H9 (cell line): Measurements from ENCODE around the gene ATP5F1B. TPM values are rescaled to one million over a fixed set of nuclear protein-coding genes. Genes with fewer than 3 reads are reported as not detected.

Source experiments
- DNase-seq: peaks from one replicate; pipeline ENCODE4 v3.0.0-alpha.2; 2017
- H2AFZ ChIP-seq: one replicate; pipeline ENCODE4 v1.6.1; 2013; ENCODE audit warnings: mild to moderate bottlenecking, low read length, control low read depth, moderate library complexity
- H2AK5ac ChIP-seq: 2 replicates; pipeline ENCODE4 v1.6.1; 2013; ENCODE audit warnings: low read length, control low read depth, mixed read lengths; ENCODE audit not compliant: insufficient read length
- H2BK120ac ChIP-seq: one replicate; pipeline ENCODE4 v1.6.1; 2013; ENCODE audit warnings: low read depth, mild to moderate bottlenecking, low read length, control low read depth, inconsistent platforms; ENCODE audit not compliant: poor library complexity, severe bottlenecking
- H2BK12ac ChIP-seq: 2 replicates; pipeline ENCODE4 v1.6.1; 2013; ENCODE audit warnings: low read length, control low read depth, mixed read lengths, low read depth; ENCODE audit not compliant: insufficient read length
- H2BK15ac ChIP-seq: 2 replicates; pipeline ENCODE4 v1.6.1; 2013; ENCODE audit warnings: low read depth, low read length, control low read depth
- H2BK20ac ChIP-seq: one replicate; pipeline ENCODE4 v1.6.1; 2013; ENCODE audit warnings: low read depth, mild to moderate bottlenecking, low read length, control low read depth, inconsistent platforms; ENCODE audit not compliant: poor library complexity, severe bottlenecking
- H2BK5ac ChIP-seq: 2 replicates; pipeline ENCODE4 v1.6.1; 2013; ENCODE audit warnings: low read length, control low read depth, mixed read lengths; ENCODE audit not compliant: insufficient read length
- H3K14ac ChIP-seq: 2 replicates; pipeline ENCODE4 v1.6.1; 2013; ENCODE audit warnings: low read length, control low read depth; ENCODE audit not compliant: insufficient read depth
- H3K18ac ChIP-seq: 2 replicates; pipeline ENCODE4 v1.6.1; 2013; ENCODE audit warnings: low read depth, mild to moderate bottlenecking, mixed read lengths, low read length, control low read depth; ENCODE audit not compliant: insufficient read length
- H3K23ac ChIP-seq: 2 replicates; pipeline ENCODE4 v1.6.1; 2013; ENCODE audit warnings: low read length, control low read depth, mixed read lengths, low read depth; ENCODE audit not compliant: insufficient read length
- H3K23me2 ChIP-seq: 2 replicates; pipeline ENCODE4 v1.6.1; 2013; ENCODE audit warnings: low read depth, mild to moderate bottlenecking, mixed read lengths, low read length, control low read depth; ENCODE audit not compliant: insufficient read length, poor library complexity, severe bottlenecking
- H3K27ac ChIP-seq: 2 replicates; pipeline ENCODE4 v1.5.1; 2013; ENCODE audit warnings: low read length, control low read depth, mixed read lengths, low read depth; ENCODE audit not compliant: insufficient read length
- H3K27me3 ChIP-seq: 2 replicates; pipeline ENCODE4 v1.6.1; 2013; ENCODE audit warnings: low read length, control low read depth, inconsistent platforms; ENCODE audit not compliant: insufficient read depth
- H3K4ac ChIP-seq: 2 replicates; pipeline ENCODE4 v1.6.1; 2013; ENCODE audit warnings: low read depth, mild to moderate bottlenecking, control low read depth, inconsistent platforms, low read length, moderate library complexity
- H3K4me1 ChIP-seq: 2 replicates; pipeline ENCODE4 v1.6.1; 2013; ENCODE audit warnings: low read length, control low read depth, inconsistent platforms; ENCODE audit not compliant: insufficient read depth
- H3K4me2 ChIP-seq: 2 replicates; pipeline ENCODE4 v1.6.1; 2013; ENCODE audit warnings: low read length, control low read depth, mixed read lengths; ENCODE audit not compliant: insufficient read length, insufficient read depth
- H3K56ac ChIP-seq: 2 replicates; pipeline ENCODE4 v1.6.1; 2013; ENCODE audit warnings: low read depth, mild to moderate bottlenecking, mixed read lengths, low read length, control low read depth; ENCODE audit not compliant: insufficient read length
- H3K79me1 ChIP-seq: 2 replicates; pipeline ENCODE4 v1.6.1; 2013; ENCODE audit warnings: low read depth, mild to moderate bottlenecking, moderate library complexity, low read length, control low read depth, inconsistent platforms; ENCODE audit not compliant: insufficient read depth, poor library complexity, severe bottlenecking
- H3K79me2 ChIP-seq: 2 replicates; pipeline ENCODE4 v1.6.1; 2013; ENCODE audit warnings: low read length, control low read depth, inconsistent platforms; ENCODE audit not compliant: insufficient read depth
- H3K9ac ChIP-seq: 2 replicates; pipeline ENCODE4 v1.6.1; 2013; ENCODE audit warnings: low read length, control low read depth, mixed read lengths; ENCODE audit not compliant: insufficient read length; ENCODE audit errors: extremely low read depth
- H3K9me3 ChIP-seq: one replicate; pipeline ENCODE4 v1.6.1; 2013; ENCODE audit warnings: low read depth, low read length, inconsistent platforms; ENCODE audit not compliant: control insufficient read depth
- H3T11ph ChIP-seq: one replicate; pipeline ENCODE4 v1.6.1; 2013; ENCODE audit warnings: mild to moderate bottlenecking, low read length, control low read depth, inconsistent platforms
- H4K20me1 ChIP-seq: one replicate; pipeline ENCODE4 v1.6.1; 2013; ENCODE audit not compliant: control insufficient read depth, insufficient read length, insufficient read depth
- H4K5ac ChIP-seq: 2 replicates; pipeline ENCODE4 v1.6.1; 2013; ENCODE audit warnings: low read depth, mild to moderate bottlenecking, mixed read lengths, low read length, control low read depth; ENCODE audit not compliant: insufficient read length
- H4K8ac ChIP-seq: replicated peaks from 2 replicates; pipeline ENCODE4 v1.6.1; 2013; ENCODE audit warnings: low read length, control low read depth, mixed read lengths, low read depth; ENCODE audit not compliant: insufficient read length
- H4K91ac ChIP-seq: 2 replicates; pipeline ENCODE4 v1.6.1; 2013; ENCODE audit warnings: low read depth, mild to moderate bottlenecking, moderate library complexity, mixed read lengths, low read length, control low read depth; ENCODE audit not compliant: insufficient read length
- H3K27ac Mint-ChIP-seq, 3 experiments: 2 replicates in 2 of 3; 3 replicates in 1 of 3; pipeline ENCODE4 v1.8.0; 2020 to 2021; ENCODE audit warnings: mixed read lengths in 3 of 3, mild to moderate bottlenecking in 1 of 3, moderate library complexity in 1 of 3
- H3K27me3 Mint-ChIP-seq: 2 replicates; pipeline ENCODE4 v1.8.0; 2021; ENCODE audit warnings: low read depth, mild to moderate bottlenecking, moderate library complexity, mixed read lengths
- H3K36me3 Mint-ChIP-seq, 3 experiments: 2 replicates in 2 of 3; 3 replicates in 1 of 3; pipeline ENCODE4 v1.8.0; 2020 to 2021; ENCODE audit warnings: low read depth in 3 of 3, mixed read lengths in 3 of 3; ENCODE audit not compliant: insufficient read depth in 1 of 3
- H3K4me1 Mint-ChIP-seq, 2 experiments: 2 replicates each; pipeline ENCODE4 v1.8.0; 2020; ENCODE audit warnings: mixed read lengths in 2 of 2
- H3K4me3 Mint-ChIP-seq, 2 experiments: 2 replicates in 1 of 2; 3 replicates in 1 of 2; pipeline ENCODE4 v1.8.0; 2020 to 2021; ENCODE audit warnings: mild to moderate bottlenecking in 2 of 2, mixed read lengths in 2 of 2, moderate library complexity in 1 of 2
- H3K9me3 Mint-ChIP-seq, 2 experiments: 2 replicates in 1 of 2; 3 replicates in 1 of 2; pipeline ENCODE4 v1.8.0; 2020; ENCODE audit warnings: mild to moderate bottlenecking in 2 of 2, mixed read lengths in 2 of 2, moderate library complexity in 1 of 2
- CTCF ChIP-seq: fragments of 200-600 bp; sonication (generic); conservative IDR thresholded peaks from 3 replicates; pipeline ENCODE4 v1.8.0; 2021; ENCODE audit warnings: antibody characterized with exemption, mild to moderate bottlenecking
- whole genome bisulfite sequencing: extraction: QIAGEN DNeasy Blood & Tissue Kit; methylation state at CpG from one replicate; pipeline ENCODE4 v1.1.7; 2013; ENCODE audit warnings: missing lambda C conversion rate, low lambda C conversion rate, mixed read lengths; ENCODE audit not compliant: insufficient read length; ENCODE audit errors: extremely low coverage; 5-methylcytosine and 5-hydroxymethylcytosine counted together
- total RNA-seq: library from RNA; stranded (reverse); gene quantifications from 2 replicates; pipeline ENCODE4 v1.2.1, GENCODE V29; 2021

ATP5F1B gene
- total RNA-seq, 1 experiment from 2014 or later = 927 TPM

- H3K4ac ChIP-seq = no peak overlapping the region
- no peaks in the 10 kb centered on the region for H4K20me1 ChIP-seq
- H2BK20ac ChIP-seq = no peak overlapping the region
- WGBS = no CpG with 5 or more reads among the region's 1 CpG
- H3K27ac ChIP-seq = no peak overlapping the region
- H3T11ph ChIP-seq = no peak overlapping the region
- no peak overlapping the region for H4K91ac ChIP-seq
- no peak overlapping the region for H3K4me2 ChIP-seq
- H3K14ac ChIP-seq = no peak overlapping the region
- Mint-ChIP-seq H3K27ac (no peak overlapping the region), H3K9me3 (no peaks in the 10 kb centered on the region; a peak in 1 of 5 replicates), H3K4me3 (no peak overlapping the region), H3K4me1 (peaks cover 6 to 12% of the 10 kb centered on the region in 2 experiments), H3K36me3 (peaks cover 2 to 48% (median 33%) of the 10 kb centered on the region in 3 experiments), H3K27me3 (no peaks in the 10 kb centered on the region)
- no peak overlapping the region for H3K23ac ChIP-seq
- H3K23me2 ChIP-seq = no peaks in the 10 kb centered on the region
- no peak overlapping the region for H4K8ac ChIP-seq
- no peaks in the 10 kb centered on the region for H3K9me3 ChIP-seq
- peaks cover 27% of the 10 kb centered on the region; the same call in 1 of the 2 replicates for H3K79me2 ChIP-seq
- no peak overlapping the region for H3K56ac ChIP-seq
- DNase-seq = no peak
- peaks cover 17% of the 10 kb centered on the region for H3K79me1 ChIP-seq
- H2AFZ ChIP-seq = no peak overlapping the region
- H2BK5ac ChIP-seq = no peak overlapping the region
- no peak overlapping the region for H2BK15ac ChIP-seq
- TF ChIP-seq CTCF = no peak
- no peak overlapping the region for H2AK5ac ChIP-seq
- H2BK12ac ChIP-seq = no peak overlapping the region
- no peak overlapping the region for H4K5ac ChIP-seq
- H3K27me3 ChIP-seq = no peaks in the 10 kb centered on the region
- no peaks in the 10 kb centered on the region for H3K4me1 ChIP-seq
- H3K9ac ChIP-seq = no peak overlapping the region
- H3K18ac ChIP-seq = no peak overlapping the region
- H2BK120ac ChIP-seq = no peak overlapping the region
These were observed 23.2 kb downstream of the ATP5F1B start for GRCh38 chr12:56622535-56622934.
